Measurements from ENCODE around the gene ACKR4. TPM values are rescaled to one million over a fixed set of nuclear protein-coding genes. Genes with fewer than 3 reads are reported as not detected.

Gene ACKR4
- total and polyA plus RNA-seq, 8 donors: 1.3 to 6.9 (median 2.4) TPM

DNA sequence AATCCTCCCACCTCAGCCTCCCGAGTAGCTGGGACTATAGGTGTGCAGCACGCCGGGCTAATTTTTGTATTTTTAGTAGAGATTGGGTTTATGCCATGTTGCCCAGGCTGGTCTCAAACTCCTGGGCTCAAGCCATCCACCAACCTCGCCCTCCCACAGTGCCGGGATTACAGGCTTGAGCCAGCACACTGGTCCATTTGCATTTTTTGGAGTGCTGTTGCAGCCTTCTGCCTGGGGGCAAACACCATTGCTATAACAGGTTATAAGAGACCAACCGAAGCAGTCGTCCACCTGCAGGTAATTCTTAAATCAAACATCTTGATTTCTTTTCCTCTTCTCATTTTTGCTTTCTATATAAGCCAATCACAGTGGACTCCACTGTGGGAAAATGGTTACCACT is 27.7 kb downstream of the ACKR4 start:
- no peak for ATAC-seq
- intact Hi-C loops (cut with DNase I): no loop called here

DNA sequence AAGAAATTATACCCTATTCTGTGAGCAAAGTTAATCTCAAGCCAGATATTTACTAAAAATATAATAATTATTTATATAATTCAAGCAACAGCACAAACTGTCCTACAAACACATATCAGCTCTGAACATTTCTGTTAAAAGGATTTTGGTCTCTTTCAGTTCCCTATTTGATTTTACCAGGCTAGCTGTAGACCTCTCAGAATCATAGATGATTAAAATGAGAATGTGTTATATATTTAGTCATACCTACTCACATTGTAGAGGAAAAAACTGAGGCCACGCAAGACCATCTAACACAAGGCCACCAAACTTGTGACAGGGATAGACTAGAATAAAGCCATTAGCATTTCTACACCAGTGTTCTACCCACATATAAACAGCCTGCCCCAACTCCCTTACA is 28.5 kb downstream of the ACKR4 start:
- Histone ChIP-seq H3K9me3 (no peaks in the 10 kb centered on the region), H3K4me3 (no peak overlapping the region), H3K4me1 (peaks cover 0 to 10% of the 10 kb centered on the region in 2 donors), H3K27ac (no peak overlapping the region), H3K36me3 (peaks cover 0 to 20% of the 10 kb centered on the region in 2 donors), H3K27me3 (no peaks in the 10 kb centered on the region)
- DNase-seq (no peak), ATAC-seq (no peak)
- TF ChIP-seq, protein P1, sequence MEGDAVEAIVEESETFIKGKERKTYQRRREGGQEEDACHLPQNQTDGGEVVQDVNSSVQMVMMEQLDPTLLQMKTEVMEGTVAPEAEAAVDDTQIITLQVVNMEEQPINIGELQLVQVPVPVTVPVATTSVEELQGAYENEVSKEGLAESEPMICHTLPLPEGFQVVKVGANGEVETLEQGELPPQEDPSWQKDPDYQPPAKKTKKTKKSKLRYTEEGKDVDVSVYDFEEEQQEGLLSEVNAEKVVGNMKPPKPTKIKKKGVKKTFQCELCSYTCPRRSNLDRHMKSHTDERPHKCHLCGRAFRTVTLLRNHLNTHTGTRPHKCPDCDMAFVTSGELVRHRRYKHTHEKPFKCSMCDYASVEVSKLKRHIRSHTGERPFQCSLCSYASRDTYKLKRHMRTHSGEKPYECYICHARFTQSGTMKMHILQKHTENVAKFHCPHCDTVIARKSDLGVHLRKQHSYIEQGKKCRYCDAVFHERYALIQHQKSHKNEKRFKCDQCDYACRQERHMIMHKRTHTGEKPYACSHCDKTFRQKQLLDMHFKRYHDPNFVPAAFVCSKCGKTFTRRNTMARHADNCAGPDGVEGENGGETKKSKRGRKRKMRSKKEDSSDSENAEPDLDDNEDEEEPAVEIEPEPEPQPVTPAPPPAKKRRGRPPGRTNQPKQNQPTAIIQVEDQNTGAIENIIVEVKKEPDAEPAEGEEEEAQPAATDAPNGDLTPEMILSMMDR (IDR thresholded peaks at IDR 0.05): no peak
- intact Hi-C loops (cut with DNase I): no loop called here

More for the DNA sequence above, 27.7 kb downstream of the ACKR4 start:
- peaks cover 0 to 6% of the 10 kb centered on the region in 2 donors for H3K4me1 ChIP-seq
- TF ChIP-seq, protein P1 (IDR thresholded peaks at IDR 0.05): no peak
- H3K9me3 ChIP-seq: no peaks in the 10 kb centered on the region
- no peak for DNase-seq
- no peaks in the 10 kb centered on the region for H3K27me3 ChIP-seq
- peaks cover 0 to 20% of the 10 kb centered on the region in 2 donors for H3K36me3 ChIP-seq
- no peak overlapping the region for H3K4me3 ChIP-seq
- H3K27ac ChIP-seq: no peak overlapping the region

DNA sequence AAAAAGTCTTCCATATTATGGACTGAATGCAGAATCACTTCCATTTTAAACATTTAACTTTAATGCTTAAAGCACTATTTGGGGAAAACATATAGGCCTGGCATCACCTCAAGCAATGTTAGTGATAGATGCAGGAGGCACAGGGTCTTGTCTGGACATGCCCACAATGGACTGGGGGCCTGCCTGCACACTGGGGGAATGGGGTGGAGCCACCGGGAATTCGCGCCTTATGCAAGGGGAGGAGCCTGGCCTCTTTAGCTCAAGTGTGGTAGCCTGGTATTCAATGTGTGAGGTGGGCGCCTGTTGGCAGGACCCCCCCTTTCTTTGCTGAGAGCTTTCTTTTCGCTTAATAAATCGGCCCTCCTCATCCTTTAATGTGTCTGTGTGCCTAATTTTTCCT is 29.9 kb downstream of the ACKR4 start:
- H3K4me3 ChIP-seq: no peak overlapping the region
- peaks cover 0 to 20% of the 10 kb centered on the region in 2 donors for H3K36me3 ChIP-seq
- intact Hi-C loops (cut with DNase I): no loop called here
- TF ChIP-seq, protein P1 (IDR thresholded peaks at IDR 0.05): no peak
- peaks cover 0 to 4% of the 10 kb centered on the region in 2 donors for H3K4me1 ChIP-seq
- no peak for ATAC-seq
- DNase-seq: no peak
- no peak overlapping the region for H3K27ac ChIP-seq
- H3K9me3 ChIP-seq: no peaks in the 10 kb centered on the region
- H3K27me3 ChIP-seq: no peaks in the 10 kb centered on the region

DNA sequence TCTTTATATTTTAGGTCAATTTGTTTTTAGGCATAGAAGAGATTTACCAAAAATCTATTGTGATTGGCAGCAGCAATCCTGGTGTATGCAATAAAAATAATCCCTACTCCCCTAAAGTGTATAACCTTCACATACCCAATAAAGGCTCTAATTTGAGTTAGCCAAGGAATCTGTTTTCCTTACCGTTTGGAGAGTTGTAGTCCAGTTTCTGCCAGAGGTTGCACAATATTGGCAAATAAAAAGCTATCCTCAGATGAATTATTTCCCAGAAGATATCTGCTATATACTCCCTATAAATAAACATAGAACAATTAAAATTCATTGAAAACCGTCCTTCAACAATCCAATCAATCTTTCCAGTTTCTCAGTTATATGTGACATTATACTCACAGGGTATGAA is 31.1 kb downstream of the ACKR4 start:
- peaks cover 0 to 20% of the 10 kb centered on the region in 2 donors for H3K36me3 ChIP-seq
- no peaks in the 10 kb centered on the region for H3K9me3 ChIP-seq
- ATAC-seq (no peak), DNase-seq (no peak)
- no peaks in the 10 kb centered on the region for H3K27me3 ChIP-seq
- H3K4me1 ChIP-seq: peaks cover 0 to 4% of the 10 kb centered on the region in 2 donors
- intact Hi-C loops (cut with DNase I): no loop called here
- H3K4me3 ChIP-seq: no peak overlapping the region
- no peak overlapping the region for H3K27ac ChIP-seq
- TF ChIP-seq, protein P1 (IDR thresholded peaks at IDR 0.05): no peak

DNA sequence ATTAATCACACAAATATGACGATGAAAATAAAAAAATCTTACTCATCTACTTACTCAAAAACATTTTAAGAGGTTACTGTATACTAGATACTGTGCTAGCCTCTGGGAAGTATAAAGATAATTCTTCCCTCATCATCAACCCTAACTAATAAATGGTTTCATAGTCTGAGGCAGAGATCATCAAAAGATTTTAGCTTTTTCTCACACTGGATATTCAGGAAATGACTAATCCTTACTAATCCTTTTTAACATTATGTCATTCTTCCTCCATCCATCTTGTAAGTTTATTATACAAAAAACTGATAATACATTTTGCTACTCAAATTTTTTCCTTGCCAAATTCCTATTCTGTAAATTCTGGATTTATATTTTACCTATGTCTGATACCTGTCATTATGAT is 32.9 kb downstream of the ACKR4 start:
- intact Hi-C loops (cut with DNase I): no loop called here
- ATAC-seq (no peak), DNase-seq (no peak)
- no peaks in the 10 kb centered on the region for H3K27me3 ChIP-seq
- TF ChIP-seq, protein P1 (IDR thresholded peaks at IDR 0.05): no peak
- no peaks in the 10 kb centered on the region for H3K9me3 ChIP-seq
- peaks cover 0 to 16% of the 10 kb centered on the region in 2 donors for H3K36me3 ChIP-seq
- H3K27ac ChIP-seq: no peak overlapping the region
- H3K4me1 ChIP-seq: peaks cover 0 to 4% of the 10 kb centered on the region in 2 donors
- no peak overlapping the region for H3K4me3 ChIP-seq

All from left lung (tissue), 10 donors.